OCI-LY1 (cell line): ENCODE measurements around the gene UMODL1.

Source experiments
- EZH2 ChIP-seq: fragments of 200-600 bp; sonication (generic), shearing (Covaris generic); IDR thresholded peaks from 2 replicates; pipeline ENCODE4 v1.8.0; 2017; ENCODE audit warnings: borderline replicate concordance, mixed run types, mild to moderate bottlenecking, antibody characterized with exemption, low read length, moderate library complexity, mixed read lengths
- TF ChIP-seq, protein P1 (sequence below): fragments of 200-600 bp; sonication (generic), shearing (Covaris generic); IDR thresholded peaks from 2 replicates; pipeline ENCODE4 v1.5.1; 2017; ENCODE audit warnings: mild to moderate bottlenecking, antibody characterized with exemption, low read length, moderate library complexity, mixed read lengths

DNA sequence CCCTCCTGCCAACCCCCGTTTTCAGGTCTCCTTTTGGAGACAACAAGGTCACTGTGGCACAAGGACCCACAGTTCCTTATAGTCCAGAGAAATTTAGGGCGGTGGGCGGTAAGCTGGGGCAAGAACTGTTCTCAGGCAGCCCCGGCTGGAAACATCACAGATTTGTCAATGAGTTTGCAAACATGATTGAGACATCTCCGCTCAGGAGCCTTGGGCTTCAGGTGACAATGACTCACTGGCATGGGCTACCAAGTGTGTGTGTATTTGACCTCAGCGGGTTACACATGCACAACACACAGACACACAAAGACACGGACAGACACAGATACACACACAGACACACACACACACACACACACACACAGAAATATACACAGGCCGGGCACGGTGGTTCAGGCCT, 89.6 kb downstream of the UMODL1 start:
- TF ChIP-seq, protein P1, sequence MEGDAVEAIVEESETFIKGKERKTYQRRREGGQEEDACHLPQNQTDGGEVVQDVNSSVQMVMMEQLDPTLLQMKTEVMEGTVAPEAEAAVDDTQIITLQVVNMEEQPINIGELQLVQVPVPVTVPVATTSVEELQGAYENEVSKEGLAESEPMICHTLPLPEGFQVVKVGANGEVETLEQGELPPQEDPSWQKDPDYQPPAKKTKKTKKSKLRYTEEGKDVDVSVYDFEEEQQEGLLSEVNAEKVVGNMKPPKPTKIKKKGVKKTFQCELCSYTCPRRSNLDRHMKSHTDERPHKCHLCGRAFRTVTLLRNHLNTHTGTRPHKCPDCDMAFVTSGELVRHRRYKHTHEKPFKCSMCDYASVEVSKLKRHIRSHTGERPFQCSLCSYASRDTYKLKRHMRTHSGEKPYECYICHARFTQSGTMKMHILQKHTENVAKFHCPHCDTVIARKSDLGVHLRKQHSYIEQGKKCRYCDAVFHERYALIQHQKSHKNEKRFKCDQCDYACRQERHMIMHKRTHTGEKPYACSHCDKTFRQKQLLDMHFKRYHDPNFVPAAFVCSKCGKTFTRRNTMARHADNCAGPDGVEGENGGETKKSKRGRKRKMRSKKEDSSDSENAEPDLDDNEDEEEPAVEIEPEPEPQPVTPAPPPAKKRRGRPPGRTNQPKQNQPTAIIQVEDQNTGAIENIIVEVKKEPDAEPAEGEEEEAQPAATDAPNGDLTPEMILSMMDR, result no peak
- no peak for TF ChIP-seq EZH2
